Stimulated activated naive B cell treated with anti-CD40 and anti-IgM and Interleukin-4, amounts not matched to agents 10 μg/mL and 1 μg/mL and 100 μg/mL, for 72 hours (primary cell): Measurements from ENCODE around the gene FLRT2.

ENCODE experiments used
- ATAC-seq, 2 donors: fragments of 150-1000 bp; cut with Tn5 transposase; replicated peaks; 2 replicates each; pipeline ENCODE4 v1.10.0; 2021; ENCODE audit warnings: moderate library complexity in 1 of 2
- DNase-seq: peaks from one replicate; pipeline ENCODE4 v3.0.0; 2021
- H3K27ac Mint-ChIP-seq: one replicate; pipeline ENCODE4 v1.8.0; 2022; ENCODE audit warnings: mild to moderate bottlenecking, mixed read lengths
- H3K27me3 Mint-ChIP-seq, 2 donors: one replicate each; pipeline ENCODE4 v1.8.0; 2022; ENCODE audit warnings: mixed read lengths in 2 of 2
- H3K36me3 Mint-ChIP-seq, 2 donors: one replicate each; pipeline ENCODE4 v1.8.0; 2022; ENCODE audit warnings: mixed read lengths in 2 of 2, mild to moderate bottlenecking in 1 of 2
- H3K4me1 Mint-ChIP-seq, 2 donors: one replicate each; pipeline ENCODE4 v1.8.0; 2022; ENCODE audit warnings: mixed read lengths in 2 of 2, mild to moderate bottlenecking in 1 of 2
- H3K4me3 Mint-ChIP-seq, 2 donors: one replicate each; pipeline ENCODE4 v1.8.0; 2022; ENCODE audit warnings: mild to moderate bottlenecking in 2 of 2, mixed read lengths in 2 of 2, moderate library complexity in 1 of 2
- H3K9me3 Mint-ChIP-seq, 2 donors: one replicate each; pipeline ENCODE4 v1.8.0; 2022; ENCODE audit warnings: mixed read lengths in 2 of 2, mild to moderate bottlenecking in 1 of 2

The FLRT2 gene

GRCh38 chr14:85535321-85535720 lies 5.4 kb downstream of the FLRT2 start:
- Mint-ChIP-seq H3K4me3 (no peak overlapping the region), H3K4me1 (peaks cover 12 to 19% of the 10 kb centered on the region in 2 donors), H3K36me3 (peaks cover 0 to 6% of the 10 kb centered on the region in 2 donors), H3K9me3 (no peaks in the 10 kb centered on the region), H3K27me3 (peaks cover 45 to 54% of the 10 kb centered on the region in 2 donors), H3K27ac (no peak overlapping the region)
- ATAC-seq (no peak), DNase-seq (no peak)

DNA sequence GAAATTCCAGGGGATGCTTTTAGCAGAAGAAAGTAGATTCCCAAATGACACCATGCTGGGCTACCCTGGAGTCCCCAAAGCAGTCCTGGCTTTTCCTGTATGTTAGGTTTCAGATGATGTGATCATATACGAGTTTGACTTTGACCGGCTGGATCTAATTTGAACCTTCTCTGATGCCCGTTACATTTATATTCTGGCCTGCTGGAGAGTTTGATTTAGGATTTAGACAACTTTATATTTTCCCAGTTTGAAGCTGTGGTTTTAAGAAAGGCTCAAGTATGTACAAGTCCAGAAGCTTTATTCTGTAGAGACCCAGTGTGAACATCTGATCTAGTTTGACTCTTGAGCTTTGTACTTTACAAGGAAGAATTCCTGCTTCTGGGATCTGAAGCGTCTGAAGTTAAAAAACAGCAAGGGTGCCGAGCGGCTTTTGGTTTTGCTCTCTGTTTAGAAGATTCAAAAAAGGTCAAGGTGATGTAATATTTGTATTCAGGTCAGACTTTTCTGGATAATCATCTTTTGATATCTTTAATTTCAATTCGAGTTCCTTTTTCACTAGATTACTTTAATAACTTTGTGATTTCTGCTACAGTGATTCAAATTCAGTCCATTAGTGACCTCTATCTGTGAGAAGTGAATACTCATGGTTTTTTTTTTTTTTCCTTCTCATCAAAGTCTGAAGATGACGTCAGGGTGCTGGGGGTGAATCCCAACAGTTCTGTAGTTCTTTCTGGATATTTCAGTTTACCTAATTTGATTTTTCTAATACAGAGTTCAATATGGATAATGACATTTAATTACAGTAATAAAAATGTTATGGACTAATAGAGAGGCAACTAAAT lies 6.3 kb downstream of the FLRT2 start:
- H3K27ac Mint-ChIP-seq = no peak overlapping the region
- peaks cover 11 to 19% of the 10 kb centered on the region in 2 donors for H3K4me1 Mint-ChIP-seq
- no peak overlapping the region for H3K4me3 Mint-ChIP-seq
- peaks cover 0 to 6% of the 10 kb centered on the region in 2 donors for H3K36me3 Mint-ChIP-seq
- peaks cover 37 to 46% of the 10 kb centered on the region in 2 donors for H3K27me3 Mint-ChIP-seq
- H3K9me3 Mint-ChIP-seq = no peaks in the 10 kb centered on the region
- DNase-seq (no peak), ATAC-seq (no peak)

- Mint-ChIP-seq H3K36me3 (peaks cover 0 to 3% of the 10 kb centered on the region in 2 donors), H3K27me3 (peaks cover 31 to 40% of the 10 kb centered on the region in 2 donors)
- DNase-seq = no peak
Measured at GRCh38 chr14:85536833-85537190, 6.9 kb downstream of the FLRT2 start.

DNA sequence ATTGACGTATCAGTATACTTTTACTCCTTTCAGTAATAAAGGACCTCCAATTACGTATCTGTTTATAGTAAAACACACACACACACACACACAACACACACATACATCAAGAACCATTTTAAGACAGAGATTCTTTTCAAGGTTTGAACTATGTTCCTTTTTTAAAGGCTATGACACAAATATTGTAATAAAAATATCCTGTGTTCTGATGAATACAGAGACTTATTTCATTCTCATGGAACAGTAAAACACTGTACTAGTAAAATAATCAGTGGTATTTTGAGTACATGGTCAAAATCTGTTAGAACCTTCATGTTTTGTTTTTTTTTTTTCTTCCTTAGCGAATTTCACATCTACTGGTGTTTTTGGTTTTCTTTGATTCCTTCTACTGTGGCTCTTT lies 7.6 kb downstream of the FLRT2 start:
- Mint-ChIP-seq H3K27ac (no peak overlapping the region), H3K9me3 (no peaks in the 10 kb centered on the region), H3K27me3 (peaks cover 24 to 32% of the 10 kb centered on the region in 2 donors), H3K4me1 (peaks cover 2 to 6% of the 10 kb centered on the region in 2 donors), H3K36me3 (no peaks in the 10 kb centered on the region), H3K4me3 (no peak overlapping the region)
- no peak for ATAC-seq
- no peak for DNase-seq

More at GRCh38 chr14:85536833-85537190, 6.9 kb downstream of the FLRT2 start:
- ATAC-seq = no peak
- H3K4me3 Mint-ChIP-seq = no peak overlapping the region
- H3K4me1 Mint-ChIP-seq = peaks cover 7 to 13% of the 10 kb centered on the region in 2 donors
- H3K27ac Mint-ChIP-seq = no peak overlapping the region
- H3K9me3 Mint-ChIP-seq = no peaks in the 10 kb centered on the region

- no peak for DNase-seq
- H3K4me1 Mint-ChIP-seq = peaks cover 0 to 2% of the 10 kb centered on the region in 2 donors
- H3K9me3 Mint-ChIP-seq = no peaks in the 10 kb centered on the region
- H3K4me3 Mint-ChIP-seq = no peak overlapping the region
- H3K27ac Mint-ChIP-seq = no peak overlapping the region
- no peaks in the 10 kb centered on the region for H3K36me3 Mint-ChIP-seq
- peaks cover 17 to 21% of the 10 kb centered on the region in 2 donors for H3K27me3 Mint-ChIP-seq
- ATAC-seq = no peak
Measured at GRCh38 chr14:85538636-85539035, 8.7 kb downstream of the FLRT2 start.

- peaks cover 10 to 13% of the 10 kb centered on the region in 2 donors for H3K27me3 Mint-ChIP-seq
- H3K4me1 Mint-ChIP-seq = no peaks in the 10 kb centered on the region
- no peak for DNase-seq
- H3K36me3 Mint-ChIP-seq = no peaks in the 10 kb centered on the region
- no peaks in the 10 kb centered on the region for H3K9me3 Mint-ChIP-seq
- H3K27ac Mint-ChIP-seq = no peak overlapping the region
- no peak overlapping the region for H3K4me3 Mint-ChIP-seq
- ATAC-seq = no peak
Measured at GRCh38 chr14:85539510-85539909, 9.6 kb downstream of the FLRT2 start.

GRCh38 chr14:85542623-85543022 lies 12.7 kb downstream of the FLRT2 start:
- ATAC-seq (no peak), DNase-seq (no peak)
- H3K27ac Mint-ChIP-seq = no peak overlapping the region
- H3K4me1 Mint-ChIP-seq = no peaks in the 10 kb centered on the region
- H3K36me3 Mint-ChIP-seq = no peaks in the 10 kb centered on the region
- no peaks in the 10 kb centered on the region for H3K27me3 Mint-ChIP-seq
- no peak overlapping the region for H3K4me3 Mint-ChIP-seq
- no peaks in the 10 kb centered on the region for H3K9me3 Mint-ChIP-seq

DNA sequence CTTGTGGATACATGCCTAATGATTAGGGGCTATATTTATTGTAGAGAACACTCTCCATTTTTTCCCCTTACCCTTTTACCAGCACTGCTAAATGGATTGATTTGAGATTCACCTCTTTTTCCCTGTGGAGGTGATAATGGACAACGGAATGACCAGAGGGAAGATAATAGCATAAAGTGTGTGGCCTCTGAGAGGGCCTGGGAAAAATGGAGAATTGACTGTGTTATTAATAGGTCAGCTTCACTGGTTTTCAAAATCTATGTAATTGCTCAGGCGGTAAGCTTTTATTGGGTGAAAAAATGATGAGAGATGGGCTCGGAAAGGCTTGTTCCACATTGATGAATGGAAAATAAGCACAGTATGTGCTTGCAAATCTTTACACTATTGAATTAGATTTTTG lies 15.8 kb downstream of the FLRT2 start:
- no peaks in the 10 kb centered on the region for H3K36me3 Mint-ChIP-seq
- ATAC-seq (no peak), DNase-seq (no peak)
- no peaks in the 10 kb centered on the region for H3K9me3 Mint-ChIP-seq
- H3K4me1 Mint-ChIP-seq = no peaks in the 10 kb centered on the region
- no peak overlapping the region for H3K4me3 Mint-ChIP-seq
- H3K27me3 Mint-ChIP-seq = peaks cover 0 to 4% of the 10 kb centered on the region in 2 donors
- H3K27ac Mint-ChIP-seq = no peak overlapping the region

GRCh38 chr14:85546390-85546789 lies 16.4 kb downstream of the FLRT2 start:
- ATAC-seq = no peak
- no peak overlapping the region for H3K4me3 Mint-ChIP-seq
- H3K27me3 Mint-ChIP-seq = peaks cover 0 to 4% of the 10 kb centered on the region in 2 donors
- H3K4me1 Mint-ChIP-seq = no peaks in the 10 kb centered on the region
- no peaks in the 10 kb centered on the region for H3K36me3 Mint-ChIP-seq
- H3K9me3 Mint-ChIP-seq = no peaks in the 10 kb centered on the region
- no peak overlapping the region for H3K27ac Mint-ChIP-seq
- no peak for DNase-seq

DNA sequence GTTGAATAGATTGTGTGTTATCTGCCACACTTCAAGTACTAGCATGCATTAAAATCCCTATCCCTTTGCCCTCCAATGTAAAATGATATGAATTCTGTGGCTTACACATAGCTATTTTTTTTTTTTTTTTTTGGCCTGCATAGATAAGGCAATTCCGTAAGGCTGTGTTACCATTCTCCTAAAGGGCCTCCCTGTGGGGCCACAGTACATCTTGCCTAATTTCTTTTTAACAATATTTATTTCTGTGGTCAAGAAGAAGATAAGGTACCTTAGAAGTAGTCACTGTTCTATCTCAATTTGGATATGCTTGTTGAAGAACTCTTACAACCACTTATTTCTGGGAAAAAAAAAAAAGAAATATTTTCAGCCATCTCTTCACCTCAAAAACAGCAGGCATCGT lies 19.8 kb downstream of the FLRT2 start:
- H3K27me3 Mint-ChIP-seq = peaks cover 0 to 4% of the 10 kb centered on the region in 2 donors

DNA sequence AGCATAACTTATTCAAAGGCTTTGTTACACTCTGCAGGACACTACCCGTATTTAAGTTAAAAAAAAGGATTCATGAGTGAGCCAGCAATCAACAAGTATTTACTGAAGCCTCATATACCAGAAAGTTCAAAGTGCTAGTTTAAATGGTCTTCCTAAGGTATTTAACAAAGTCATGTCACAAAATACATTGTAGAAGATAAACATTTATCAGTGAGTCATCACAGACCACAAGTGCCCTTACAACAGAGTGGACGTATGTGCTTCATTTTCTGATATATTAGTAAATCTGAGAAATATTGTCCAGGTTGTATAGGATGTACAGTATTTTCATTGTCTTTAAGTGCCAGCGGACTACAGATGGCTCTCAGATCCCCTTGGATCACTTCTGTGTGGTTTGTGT lies 24.2 kb downstream of the FLRT2 start:
- DNase-seq (no peak), ATAC-seq (no peak)
- H3K9me3 Mint-ChIP-seq = peaks cover 6 to 8% of the 10 kb centered on the region in 2 donors
- no peaks in the 10 kb centered on the region for H3K36me3 Mint-ChIP-seq
- H3K27ac Mint-ChIP-seq = no peak overlapping the region
- no peak overlapping the region for H3K4me3 Mint-ChIP-seq
- H3K4me1 Mint-ChIP-seq = no peaks in the 10 kb centered on the region
- peaks cover 0 to 2% of the 10 kb centered on the region in 2 donors for H3K27me3 Mint-ChIP-seq

More for the DNA sequence above, 19.8 kb downstream of the FLRT2 start:
- Mint-ChIP-seq H3K4me1 (no peaks in the 10 kb centered on the region), H3K4me3 (no peak overlapping the region), H3K36me3 (no peaks in the 10 kb centered on the region), H3K9me3 (peaks cover 1 to 3% of the 10 kb centered on the region in 2 donors), H3K27ac (no peak overlapping the region)
- no peak for ATAC-seq
- DNase-seq = no peak

- ATAC-seq (no peak), DNase-seq (no peak)
- H3K27me3 Mint-ChIP-seq = no peaks in the 10 kb centered on the region
- H3K4me3 Mint-ChIP-seq = no peak overlapping the region
- H3K27ac Mint-ChIP-seq = no peak overlapping the region
- H3K36me3 Mint-ChIP-seq = no peaks in the 10 kb centered on the region
- peaks cover 6 to 10% of the 10 kb centered on the region in 2 donors for H3K9me3 Mint-ChIP-seq
- no peaks in the 10 kb centered on the region for H3K4me1 Mint-ChIP-seq
Measured at GRCh38 chr14:85556267-85556666, 26.3 kb downstream of the FLRT2 start.

DNA sequence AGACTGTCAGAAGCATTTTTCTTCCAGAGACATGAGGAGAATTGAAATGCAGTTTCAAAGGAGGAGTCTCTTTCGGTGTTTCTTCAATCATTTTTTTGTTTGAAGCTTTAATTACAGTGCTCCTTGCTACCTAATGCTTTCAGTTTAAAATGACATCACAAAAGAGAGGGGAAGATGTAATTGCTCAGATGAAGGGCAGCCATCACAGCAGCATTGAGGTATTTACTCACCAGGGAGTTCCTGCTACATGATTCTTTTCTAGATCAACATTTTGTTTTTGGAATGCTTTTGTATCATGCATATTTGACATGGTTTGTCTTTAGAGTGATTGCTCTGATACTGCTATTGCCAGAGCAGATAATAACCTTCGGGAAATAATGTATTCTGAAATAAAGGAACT lies 28.6 kb downstream of the FLRT2 start:
- H3K27me3 Mint-ChIP-seq = no peaks in the 10 kb centered on the region
- no peaks in the 10 kb centered on the region for H3K4me1 Mint-ChIP-seq
- no peaks in the 10 kb centered on the region for H3K36me3 Mint-ChIP-seq
- ATAC-seq (no peak), DNase-seq (no peak)
- H3K4me3 Mint-ChIP-seq = no peak overlapping the region
- no peak overlapping the region for H3K27ac Mint-ChIP-seq
- H3K9me3 Mint-ChIP-seq = peaks cover 4 to 8% of the 10 kb centered on the region in 2 donors

DNA sequence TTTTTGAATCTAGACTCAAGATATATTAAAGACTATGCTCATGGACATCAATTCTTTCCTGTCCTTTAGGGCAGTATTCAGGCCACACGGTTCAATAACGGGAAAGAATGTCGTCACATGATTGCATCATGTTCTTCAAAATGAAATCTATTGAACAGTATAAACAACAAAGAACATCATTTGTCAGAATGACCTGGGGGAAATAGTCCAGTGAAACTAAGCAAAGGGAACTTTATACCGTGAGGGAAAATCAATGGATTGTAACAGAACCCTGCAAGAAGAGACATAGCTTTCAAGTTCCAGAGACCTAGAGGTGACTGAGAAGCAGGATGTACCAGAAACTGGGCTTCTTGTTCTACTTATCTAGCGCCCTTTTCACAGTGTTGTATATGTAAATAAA lies 32.7 kb downstream of the FLRT2 start:
- Mint-ChIP-seq H3K9me3 (peaks cover 0 to 5% of the 10 kb centered on the region in 2 donors), H3K4me3 (no peak overlapping the region), H3K4me1 (no peaks in the 10 kb centered on the region), H3K27me3 (no peaks in the 10 kb centered on the region), H3K27ac (no peak overlapping the region), H3K36me3 (no peaks in the 10 kb centered on the region)
- no peak for DNase-seq
- ATAC-seq = no peak

DNA sequence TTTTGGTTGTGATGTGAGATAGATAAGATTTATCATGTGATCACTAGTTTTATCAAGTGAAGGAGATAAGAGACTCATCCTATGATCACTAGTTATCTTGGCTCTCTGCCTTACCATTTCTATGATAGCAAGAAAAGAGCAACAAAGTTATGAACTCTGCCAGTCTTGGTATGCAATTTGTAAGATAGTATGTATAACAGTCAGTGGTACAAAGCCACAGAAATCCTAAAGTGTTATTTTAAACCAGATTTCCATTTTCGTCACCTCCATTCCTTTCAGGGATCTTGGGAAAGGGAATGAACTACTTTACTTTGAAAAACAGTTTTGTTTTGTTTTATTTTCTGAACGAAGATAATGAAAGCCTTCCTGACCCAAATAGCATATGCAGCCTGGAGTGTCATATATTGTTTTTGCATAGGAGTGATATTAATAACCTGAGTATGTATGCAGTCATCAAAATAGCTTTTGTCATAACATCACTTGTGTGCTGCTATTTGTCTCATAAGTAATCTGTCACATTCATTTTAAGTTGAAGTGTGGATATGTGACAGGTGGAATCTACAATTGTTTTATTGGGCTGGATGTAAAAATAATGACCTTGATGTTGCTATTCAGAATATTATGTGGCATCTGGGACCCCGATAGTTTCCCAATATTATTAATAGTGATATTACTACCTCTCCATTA lies 35.0 kb downstream of the FLRT2 start:
- no peaks in the 10 kb centered on the region for H3K36me3 Mint-ChIP-seq
- ATAC-seq = no peak
- no peak overlapping the region for H3K27ac Mint-ChIP-seq
- H3K27me3 Mint-ChIP-seq = no peaks in the 10 kb centered on the region
- no peaks in the 10 kb centered on the region for H3K4me1 Mint-ChIP-seq
- no peak overlapping the region for H3K4me3 Mint-ChIP-seq
- peaks cover under 1 to 5% of the 10 kb centered on the region in 2 donors for H3K9me3 Mint-ChIP-seq
- no peak for DNase-seq
